Right ventricle myocardium inferior (tissue), 1 donor: ENCODE results near the gene CDK16. TPM values are rescaled to one million over a fixed set of nuclear protein-coding genes. Genes with fewer than 3 reads are reported as not detected.

Experiments
- ATAC-seq: fragments of 200-7000 bp; cut with Tn5 transposase; one replicate; pipeline ENCODE4 v1.9.1; 2020; ENCODE audit warnings: mild to moderate bottlenecking, moderate library complexity
- DNase-seq: peaks from one replicate; pipeline ENCODE4 v3.0.0; 2021; ENCODE audit errors: missing footprints
- intact Hi-C: fragments of 100-400 bp; cut with DNase I; formaldehyde crosslinking; loops from one replicate; pipeline ENCODE4 v1.11.0; 2022
- total RNA-seq: library from RNA; stranded (reverse); fragmentation: NEBNext Ultra II Directional; extraction: Animal tissue kit (Norgen Biotek cat#: 25700); gene quantifications from one replicate; pipeline ENCODE4 v1.2.1, GENCODE V29; 2021
- donor health status: DM: no; HTN: yes; CAD: no; lungs with severe emphysema.

The CDK16 gene
- total RNA-seq, 1 donor from 2014 or later = 139 TPM

DNA sequence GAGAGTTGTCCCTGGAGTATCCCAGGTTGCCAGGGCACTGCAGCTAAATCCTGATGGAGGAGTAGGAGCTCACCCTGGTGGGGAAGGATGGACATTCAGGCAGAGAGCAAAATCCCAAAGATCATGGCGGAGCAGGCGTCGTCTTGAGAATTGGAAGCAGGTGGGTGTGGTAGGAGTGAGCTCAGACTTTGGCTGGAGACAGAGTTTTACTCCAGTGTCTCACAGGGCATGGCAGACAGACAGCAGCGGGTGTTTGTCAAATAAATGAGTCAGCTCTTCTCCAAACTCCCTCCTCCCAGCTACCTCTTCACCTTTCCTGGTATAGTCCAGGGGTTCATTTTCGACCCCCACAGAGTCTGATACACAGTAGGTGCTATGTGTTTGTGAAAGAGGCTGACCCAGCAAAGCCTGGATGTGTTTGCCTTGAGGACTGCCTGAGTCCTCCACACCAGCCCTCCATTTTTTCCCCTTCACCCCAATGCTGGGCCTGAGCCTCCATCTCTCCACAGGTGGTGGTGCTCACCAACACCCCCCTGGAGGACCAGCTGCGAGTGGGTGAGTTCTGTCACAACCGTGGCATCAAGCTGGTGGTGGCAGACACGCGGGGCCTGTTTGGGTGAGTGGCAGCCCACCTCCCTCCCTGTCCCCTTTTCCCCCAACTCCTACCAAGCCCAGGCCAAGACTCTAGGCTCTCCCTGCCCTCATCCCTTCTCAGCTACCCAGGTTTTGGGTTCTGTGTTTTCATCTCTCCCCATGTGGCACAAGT is 17.9 kb upstream of the CDK16 start:
- ATAC-seq (peak; percentile 69), DNase-seq (no peak)
- intact Hi-C loops = no loop called here

DNA sequence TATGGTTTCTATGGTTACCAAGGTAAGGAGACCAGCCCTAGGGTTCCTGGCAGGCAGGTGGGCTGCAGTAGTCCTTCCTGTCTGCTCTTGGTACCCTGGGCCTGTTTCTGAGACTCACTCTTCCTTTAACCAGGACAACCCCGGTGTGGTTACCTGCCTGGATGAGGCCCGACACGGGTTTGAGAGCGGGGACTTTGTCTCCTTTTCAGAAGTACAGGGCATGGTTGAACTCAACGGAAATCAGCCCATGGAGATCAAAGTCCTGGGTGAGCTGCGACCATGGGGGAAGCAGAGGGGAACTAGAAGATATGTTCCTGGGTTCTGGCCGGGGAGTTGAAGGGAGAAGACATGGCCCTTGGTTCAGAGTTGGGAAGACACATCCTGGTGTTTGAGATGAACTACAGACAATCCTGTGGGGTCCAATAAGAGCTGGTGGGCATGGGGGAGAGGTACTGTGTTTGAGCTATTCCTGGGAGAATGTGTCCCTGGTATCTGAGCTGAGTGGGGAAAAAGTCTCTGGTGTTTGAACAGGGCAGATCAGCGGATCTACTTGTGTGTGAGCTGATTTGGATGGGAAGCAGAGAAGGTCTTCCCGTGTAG is 17.0 kb upstream of the CDK16 start:
- intact Hi-C loops = no loop called here
- ATAC-seq (no peak), DNase-seq (no peak)

DNA sequence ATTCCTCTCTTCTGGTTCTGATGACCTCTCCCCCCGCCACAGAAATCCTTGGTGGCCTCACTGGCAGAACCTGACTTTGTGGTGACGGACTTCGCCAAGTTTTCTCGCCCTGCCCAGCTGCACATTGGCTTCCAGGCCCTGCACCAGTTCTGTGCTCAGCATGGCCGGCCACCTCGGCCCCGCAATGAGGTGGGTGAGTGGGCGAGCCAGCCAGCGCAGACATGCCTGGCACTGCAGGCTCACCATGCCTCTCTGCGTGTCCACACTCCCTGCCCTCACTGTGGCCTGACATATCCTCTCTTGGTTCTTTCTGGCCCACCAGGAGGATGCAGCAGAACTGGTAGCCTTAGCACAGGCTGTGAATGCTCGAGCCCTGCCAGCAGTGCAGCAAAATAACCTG is 16.2 kb upstream of the CDK16 start:
- intact Hi-C loops = no loop called here
- DNase-seq (no peak), ATAC-seq (no peak)

DNA sequence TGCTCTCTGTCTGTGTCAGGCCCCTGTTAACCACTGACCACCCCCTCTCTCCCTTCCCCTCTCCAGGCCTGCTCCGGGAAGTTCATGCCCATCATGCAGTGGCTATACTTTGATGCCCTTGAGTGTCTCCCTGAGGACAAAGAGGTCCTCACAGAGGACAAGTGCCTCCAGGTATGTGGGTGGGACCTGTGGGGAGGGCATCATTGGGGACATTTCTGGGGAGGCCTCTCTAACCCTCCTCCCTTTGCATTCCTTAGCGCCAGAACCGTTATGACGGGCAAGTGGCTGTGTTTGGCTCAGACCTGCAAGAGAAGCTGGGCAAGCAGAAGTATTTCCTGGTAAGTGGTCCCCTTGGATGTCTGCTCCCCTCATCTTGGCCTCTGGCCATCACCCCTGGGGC is 15.6 kb upstream of the CDK16 start:
- DNase-seq (no peak), ATAC-seq (no peak)
- intact Hi-C loops = no loop called here

DNA sequence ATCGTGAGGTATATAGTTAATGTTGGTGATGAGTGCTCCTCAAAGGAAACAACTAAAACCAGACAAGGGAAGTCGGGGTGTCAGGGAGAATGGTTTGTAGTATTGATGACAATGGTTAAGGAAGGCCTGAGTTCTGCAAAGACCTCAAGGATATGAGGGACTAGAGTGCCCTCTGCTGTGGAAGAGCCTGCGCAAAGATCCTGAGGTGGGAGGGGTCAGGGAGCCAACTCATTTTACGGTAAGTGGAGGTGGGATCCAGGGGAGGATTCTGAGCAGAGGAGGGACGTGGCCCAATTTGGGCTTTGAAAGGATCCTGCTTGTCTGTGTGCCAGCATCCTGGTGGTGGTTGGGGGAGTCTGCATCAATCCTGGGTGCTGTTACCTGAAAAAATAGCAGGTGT is 13.5 kb upstream of the CDK16 start:
- intact Hi-C loops = no loop called here
- no peak for DNase-seq
- ATAC-seq = no peak

DNA sequence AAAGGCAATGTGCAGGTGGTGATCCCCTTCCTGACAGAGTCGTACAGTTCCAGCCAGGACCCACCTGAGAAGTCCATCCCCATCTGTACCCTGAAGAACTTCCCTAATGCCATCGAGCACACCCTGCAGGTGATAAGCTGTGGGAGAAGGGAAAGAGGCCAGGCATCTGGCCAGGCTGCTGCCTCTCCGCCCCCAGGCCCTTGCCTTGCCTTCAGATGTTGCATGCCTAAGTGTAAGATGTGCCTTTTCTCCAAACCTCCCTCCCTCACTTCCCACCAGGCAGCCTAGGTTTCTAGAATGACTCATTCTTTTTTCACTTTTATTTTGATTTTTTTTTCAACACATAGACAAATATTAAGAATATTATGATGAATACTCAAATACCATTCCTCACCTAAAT is 12.2 kb upstream of the CDK16 start:
- ATAC-seq (no peak), DNase-seq (no peak)
- intact Hi-C loops = no loop called here

DNA sequence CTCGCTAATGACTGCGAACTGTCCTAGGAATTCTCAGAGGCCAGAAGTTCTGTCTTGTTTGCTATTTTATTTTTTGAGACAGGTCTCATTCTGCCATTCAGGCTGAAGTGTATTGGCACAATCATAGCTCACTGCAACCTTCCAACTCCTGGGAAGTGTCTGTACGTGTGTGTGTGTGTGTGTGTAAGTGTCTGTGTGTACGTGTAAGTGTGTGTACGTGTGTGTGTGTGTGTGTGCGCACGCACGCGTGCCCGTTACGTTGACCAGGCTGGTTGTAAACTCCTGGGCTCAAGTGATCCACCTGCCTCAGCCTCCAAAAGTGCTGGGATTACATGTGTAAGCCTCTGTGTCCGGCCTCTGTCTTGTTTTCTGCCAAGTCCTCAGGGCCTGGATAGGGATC is 10.4 kb upstream of the CDK16 start:
- intact Hi-C loops = no loop called here
- no peak for DNase-seq
- ATAC-seq = no peak

DNA sequence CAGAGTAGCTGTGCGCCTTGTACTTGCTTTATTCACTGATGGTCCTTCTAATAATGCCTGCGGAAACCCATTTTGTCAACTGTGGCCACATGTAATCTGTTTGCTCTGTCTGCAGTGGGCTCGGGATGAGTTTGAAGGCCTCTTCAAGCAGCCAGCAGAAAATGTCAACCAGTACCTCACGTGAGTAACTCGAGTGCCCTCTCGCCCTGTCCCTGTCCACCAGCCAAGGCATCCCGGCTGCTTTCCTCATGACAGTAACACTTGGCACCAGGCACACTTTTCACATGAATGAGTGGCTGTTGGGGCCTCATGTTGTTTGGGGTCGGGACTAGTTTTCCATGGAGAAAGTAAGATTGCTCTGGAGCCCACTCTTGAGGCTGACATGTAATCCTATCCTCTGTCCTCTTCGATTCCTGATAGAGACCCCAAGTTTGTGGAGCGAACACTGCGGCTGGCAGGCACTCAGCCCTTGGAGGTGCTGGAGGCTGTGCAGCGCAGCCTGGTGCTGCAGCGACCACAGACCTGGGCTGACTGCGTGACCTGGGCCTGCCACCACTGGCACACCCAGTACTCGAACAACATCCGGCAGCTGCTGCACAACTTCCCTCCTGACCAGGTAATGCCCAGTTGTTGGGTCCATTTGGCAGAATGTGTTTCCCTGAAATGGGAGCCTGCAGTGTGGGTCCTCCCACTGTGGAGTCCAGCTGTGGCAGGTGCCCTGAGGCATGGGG is 8.8 kb upstream of the CDK16 start:
- ATAC-seq (peak; percentile 65), DNase-seq (no peak)
- intact Hi-C loops = no loop called here

DNA sequence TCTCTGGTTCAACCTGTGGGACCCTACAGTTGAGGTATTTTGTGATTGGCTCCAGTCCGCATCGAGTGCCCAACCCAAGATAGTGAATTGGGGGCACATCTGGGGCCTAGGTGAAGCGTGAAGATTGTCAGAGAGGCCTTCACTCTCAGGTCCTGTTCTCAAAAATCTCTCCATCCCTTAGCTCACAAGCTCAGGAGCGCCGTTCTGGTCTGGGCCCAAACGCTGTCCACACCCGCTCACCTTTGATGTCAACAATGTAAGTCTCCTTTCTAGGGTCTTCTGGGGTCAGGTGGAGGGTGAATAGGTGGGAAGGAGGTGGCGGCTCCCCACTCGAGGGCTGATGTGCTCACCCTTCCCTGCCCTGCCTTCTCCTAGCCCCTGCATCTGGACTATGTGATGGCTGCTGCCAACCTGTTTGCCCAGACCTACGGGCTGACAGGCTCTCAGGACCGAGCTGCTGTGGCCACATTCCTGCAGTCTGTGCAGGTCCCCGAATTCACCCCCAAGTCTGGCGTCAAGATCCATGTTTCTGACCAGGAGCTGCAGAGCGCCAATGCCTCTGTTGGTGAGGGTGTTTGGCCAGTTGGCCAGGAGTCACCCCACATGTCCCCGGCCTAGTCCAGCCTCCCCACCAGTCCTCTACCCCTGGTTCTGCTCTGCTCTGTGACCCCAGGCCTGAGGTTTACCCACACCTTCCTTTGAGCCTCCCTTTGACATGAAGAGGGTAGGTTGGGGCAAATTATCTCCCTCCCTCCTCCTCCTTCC is 7.6 kb upstream of the CDK16 start:
- no peak for DNase-seq
- ATAC-seq = no peak
- intact Hi-C loops = no loop called here

DNA sequence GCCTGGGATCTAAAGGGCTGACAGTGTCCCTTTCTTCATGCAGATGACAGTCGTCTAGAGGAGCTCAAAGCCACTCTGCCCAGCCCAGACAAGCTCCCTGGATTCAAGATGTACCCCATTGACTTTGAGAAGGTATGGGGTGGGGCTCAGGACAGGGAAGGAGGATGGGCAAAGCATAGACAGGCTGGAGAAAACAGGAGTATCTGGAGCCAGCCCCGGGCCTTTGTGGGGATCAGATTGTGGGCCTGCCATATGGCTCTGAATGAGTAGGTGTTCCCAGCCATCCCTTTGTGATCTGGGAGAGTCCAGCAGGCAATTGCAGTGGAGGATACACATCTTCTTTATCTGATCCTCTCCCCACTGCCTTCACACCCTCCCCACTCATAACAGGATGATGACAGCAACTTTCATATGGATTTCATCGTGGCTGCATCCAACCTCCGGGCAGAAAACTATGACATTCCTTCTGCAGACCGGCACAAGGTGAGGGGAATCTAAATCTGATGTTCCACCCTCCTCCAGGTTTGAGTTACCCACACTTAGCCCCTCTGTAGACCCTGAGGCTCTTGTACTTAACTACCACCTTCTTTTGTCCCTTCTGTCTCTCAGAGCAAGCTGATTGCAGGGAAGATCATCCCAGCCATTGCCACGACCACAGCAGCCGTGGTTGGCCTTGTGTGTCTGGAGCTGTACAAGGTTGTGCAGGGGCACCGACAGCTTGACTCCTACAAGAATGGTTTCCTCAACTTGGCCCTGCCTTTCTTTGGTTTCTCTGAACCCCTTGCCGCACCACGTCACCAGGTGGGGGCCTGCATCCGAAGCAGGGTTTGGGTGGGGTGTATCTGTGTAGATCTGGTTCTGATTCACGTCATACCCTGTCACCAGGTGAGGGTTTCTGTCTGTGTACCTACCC is 5.8 kb upstream of the CDK16 start:
- ATAC-seq = no peak
- DNase-seq = no peak
- intact Hi-C loops = no loop called here

DNA sequence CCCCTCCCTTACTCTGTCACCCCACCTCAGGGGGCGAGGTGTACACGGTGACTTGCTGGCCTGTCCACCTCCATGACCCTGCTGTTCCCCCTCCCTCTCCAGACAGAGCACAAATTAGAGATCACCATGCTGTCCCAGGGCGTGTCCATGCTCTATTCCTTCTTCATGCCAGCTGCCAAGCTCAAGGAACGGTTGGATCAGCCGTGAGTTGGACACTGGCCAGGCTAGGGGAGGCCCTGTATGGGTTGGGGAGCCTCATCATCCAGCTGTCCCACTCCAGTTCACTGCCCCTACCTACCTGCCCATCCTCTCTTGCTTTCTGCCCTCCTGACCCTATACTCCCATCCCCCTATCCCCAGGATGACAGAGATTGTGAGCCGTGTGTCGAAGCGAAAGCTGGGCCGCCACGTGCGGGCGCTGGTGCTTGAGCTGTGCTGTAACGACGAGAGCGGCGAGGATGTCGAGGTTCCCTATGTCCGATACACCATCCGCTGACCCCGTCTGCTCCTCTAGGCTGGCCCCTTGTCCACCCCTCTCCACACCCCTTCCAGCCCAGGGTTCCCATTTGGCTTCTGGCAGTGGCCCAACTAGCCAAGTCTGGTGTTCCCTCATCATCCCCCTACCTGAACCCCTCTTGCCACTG is 3.9 kb upstream of the CDK16 start:
- intact Hi-C loops = no loop called here
- ATAC-seq = no peak
- no peak for DNase-seq

DNA sequence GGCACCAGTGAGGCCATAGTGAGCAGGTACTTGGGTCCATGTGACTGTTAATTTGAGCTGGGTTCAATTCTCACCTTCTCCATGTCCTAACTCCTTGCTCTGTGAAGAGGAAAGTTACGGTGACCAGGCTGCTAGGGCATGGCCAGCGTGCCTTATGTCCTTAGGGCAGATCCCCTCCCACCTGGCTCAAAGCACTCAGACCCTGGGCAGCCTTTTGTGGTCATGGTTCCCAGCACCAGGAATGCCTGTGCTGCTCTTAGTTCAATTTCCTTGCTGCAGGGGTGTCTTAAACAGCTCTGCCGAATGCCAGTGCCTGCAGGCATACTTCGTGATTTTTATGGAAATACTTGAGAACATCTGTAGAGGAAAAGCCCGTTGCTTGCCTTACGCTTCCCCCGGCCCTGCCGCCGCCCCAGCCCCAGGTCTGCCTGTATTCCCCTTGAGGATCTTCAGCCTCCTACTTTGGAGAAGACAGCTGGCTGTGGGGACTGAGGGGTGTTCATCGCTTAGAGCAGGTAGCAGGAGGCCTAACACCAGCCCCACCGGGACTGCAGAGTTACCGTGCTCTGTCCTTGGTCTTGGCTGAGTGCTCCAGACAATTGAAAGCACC is 3.1 kb upstream of the CDK16 start:
- intact Hi-C loops = no loop called here
- ATAC-seq (no peak), DNase-seq (no peak)

DNA sequence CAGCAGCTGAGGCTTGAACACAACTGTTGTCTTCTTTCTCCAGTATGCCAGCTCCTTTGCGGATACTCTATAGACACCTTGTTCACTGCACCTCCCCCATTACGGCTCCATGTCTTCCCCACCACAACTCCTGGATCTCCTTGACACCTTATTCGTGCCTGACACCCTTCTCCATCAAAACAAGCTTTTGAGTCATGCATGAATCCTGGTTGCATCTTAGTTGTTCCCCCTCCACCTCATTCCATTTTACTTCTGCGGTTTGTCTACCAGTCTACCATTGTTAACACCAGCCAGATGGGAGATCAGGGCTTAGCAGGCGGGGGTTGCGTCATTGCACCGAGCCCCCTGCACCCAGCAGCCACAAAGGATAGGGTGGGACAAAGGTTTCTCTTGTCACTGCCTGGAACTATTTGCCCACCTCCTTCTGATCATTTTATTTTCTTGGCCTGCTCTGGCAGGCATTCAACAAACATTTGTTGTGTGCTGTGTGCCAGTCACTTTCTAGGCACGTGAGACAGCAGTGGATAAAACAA is 2.0 kb upstream of the CDK16 start:
- DNase-seq (no peak), ATAC-seq (no peak)
- intact Hi-C loops = no loop called here

DNA sequence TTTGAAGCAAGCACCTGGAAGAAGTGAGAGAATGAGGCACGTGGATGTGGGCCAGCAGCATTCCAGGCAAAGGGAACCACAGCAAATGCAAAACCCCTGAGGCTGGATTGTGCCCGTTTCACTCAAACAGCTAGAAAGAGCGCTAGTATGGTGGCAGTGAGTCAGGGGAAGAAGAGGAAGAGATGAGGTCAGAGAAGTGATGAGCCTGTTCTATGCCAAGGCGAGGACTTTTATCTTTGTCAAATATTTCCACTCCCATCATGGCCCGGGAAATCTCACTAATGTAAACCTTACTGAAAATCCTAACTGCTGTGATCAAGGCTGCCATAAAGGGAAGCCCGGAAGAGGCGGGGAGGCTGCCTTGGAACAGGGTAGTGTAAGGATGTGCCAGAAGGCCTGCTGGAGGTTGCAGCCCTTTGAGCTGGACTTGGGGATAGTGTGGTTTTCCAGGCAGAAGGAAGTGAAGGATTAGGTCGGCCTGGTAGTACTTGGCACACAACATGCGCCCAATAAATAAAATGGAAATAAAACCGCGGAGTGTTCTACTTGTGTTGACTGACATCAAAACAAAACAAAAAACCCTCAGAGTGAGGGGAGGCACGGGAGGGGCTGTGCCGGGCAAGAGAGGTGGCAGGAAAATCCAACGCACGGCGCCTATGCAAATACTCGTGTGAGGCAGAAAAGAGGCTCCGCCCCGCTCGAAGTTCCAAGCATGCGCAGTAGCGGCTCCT is 1.2 kb upstream of the CDK16 start:
- intact Hi-C loops = no loop called here
- DNase-seq (no peak), ATAC-seq (peak; percentile 7)

DNA sequence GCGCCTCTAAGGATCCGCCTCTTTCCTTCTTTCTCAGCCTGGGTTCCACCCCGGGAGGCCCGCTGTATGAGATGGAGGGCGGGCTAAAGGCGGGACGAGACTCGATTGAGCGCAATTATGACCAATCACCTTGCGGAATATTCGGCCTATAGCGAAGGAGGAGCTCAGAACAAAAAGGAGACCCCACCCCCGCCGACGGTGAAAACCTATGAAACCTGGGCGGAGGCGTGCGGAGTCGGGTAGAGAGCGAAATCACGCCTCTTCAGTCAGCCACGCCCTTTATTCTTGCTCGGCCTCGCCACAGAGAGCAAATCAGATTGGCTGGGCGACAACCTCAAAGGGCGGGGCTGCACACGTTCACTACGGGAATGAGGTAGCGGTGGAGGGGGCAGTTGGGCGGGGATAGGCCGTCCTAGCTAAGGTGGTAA is 615 bp upstream of the CDK16 start:
- ATAC-seq (peak; percentile 92), DNase-seq (peak; percentile 97)
- intact Hi-C loops = loop anchor here (2.0 kb wide), 1 partner anchor 15 kb away; the partner anchor contains the start of gene USP11
